Activated B cell treated with CpG ODN at 0.5 μM for 24 hours (primary cell): ENCODE measurements around the gene TIMP2. TPM values are rescaled to one million over a fixed set of nuclear protein-coding genes. Genes with fewer than 3 reads are reported as not detected.

ENCODE experiments used
- ATAC-seq: fragments of 200-7000 bp; cut with Tn5 transposase; one replicate; pipeline ENCODE4 v1.10.0; 2021; ENCODE audit warnings: low read depth, mild to moderate bottlenecking, moderate library complexity
- CTCF ChIA-PET: fragments of 350-600 bp; sonication (Branson Sonifier 250); formaldehyde crosslinking; loops from one replicate; lab custom pipeline; 2021; ENCODE audit warnings: antibody characterized with exemption; lab: Charles Lee
- POLR2A ChIA-PET: fragments of 350-600 bp; sonication (Branson Sonifier 250); formaldehyde crosslinking; loops from one replicate; lab custom pipeline; 2021; ENCODE audit warnings: antibody characterized with exemption; lab: Charles Lee
- DNase-seq: peaks from one replicate; pipeline ENCODE4 v3.0.0; 2022
- H3K27ac Mint-ChIP-seq: one replicate; pipeline ENCODE4 v1.8.0; 2020; ENCODE audit warnings: mixed read lengths
- H3K27me3 Mint-ChIP-seq: one replicate; pipeline ENCODE4 v1.8.0; 2021; ENCODE audit warnings: mixed read lengths
- H3K36me3 Mint-ChIP-seq: one replicate; pipeline ENCODE4 v1.8.0; 2021; ENCODE audit warnings: low read depth, mixed read lengths
- H3K4me1 Mint-ChIP-seq: one replicate; pipeline ENCODE4 v1.8.0; 2021; ENCODE audit warnings: mixed read lengths
- H3K4me3 Mint-ChIP-seq: one replicate; pipeline ENCODE4 v1.8.0; 2020; ENCODE audit warnings: mild to moderate bottlenecking, mixed read lengths
- H3K9me3 Mint-ChIP-seq: one replicate; pipeline ENCODE4 v1.8.0; 2020; ENCODE audit warnings: mixed read lengths
- CTCF ChIP-seq: fragments of 200-600 bp; IDR thresholded peaks from one replicate; pipeline ENCODE4 v1.8.0; 2022; ENCODE audit warnings: antibody characterized with exemption, mild to moderate bottlenecking
- intact Hi-C: fragments of 100-400 bp; cut with micrococcal nuclease; formaldehyde crosslinking; loops from one replicate; pipeline ENCODE4 v1.15.1; 2024
- total RNA-seq: library from RNA; stranded (reverse); gene quantifications from 2 replicates; pipeline ENCODE4 v1.2.3, GENCODE V29; 2022

TIMP2 gene
- total RNA-seq, 1 donor from 2014 or later, result 4.2 TPM

DNA sequence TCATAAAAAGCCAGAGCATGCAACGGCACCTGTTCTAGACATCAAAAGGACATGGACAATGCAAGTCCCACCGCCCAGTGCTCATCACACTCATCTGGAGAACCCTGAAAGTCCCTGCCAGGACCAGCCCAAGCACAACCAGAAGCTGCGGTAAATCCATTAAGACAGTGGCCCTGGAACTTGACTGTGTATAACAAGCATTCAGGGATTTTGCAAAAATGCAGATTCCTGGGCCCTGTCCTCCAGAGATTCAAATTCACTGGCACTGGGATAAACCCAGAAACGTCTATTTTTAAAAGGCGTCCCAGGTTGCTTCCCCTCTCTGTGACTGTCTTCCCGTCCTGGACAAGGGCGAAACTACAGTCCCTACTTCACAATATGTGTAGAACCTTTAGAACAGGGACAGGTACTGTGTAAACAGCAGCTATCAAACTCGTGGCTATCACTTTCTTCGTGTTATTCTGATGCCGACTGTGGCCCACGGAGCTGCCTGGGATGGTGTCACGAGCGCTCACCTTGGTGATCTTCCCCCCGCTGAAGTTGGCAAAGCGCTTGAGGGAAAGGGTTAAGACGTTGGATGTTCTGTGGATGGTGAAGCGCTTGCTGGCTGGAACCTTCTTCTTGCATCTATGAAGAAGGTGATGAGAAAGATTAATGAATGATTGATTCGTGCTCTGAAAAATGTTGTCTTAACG is 106.9 kb downstream of the TIMP2 start:
- H3K27ac Mint-ChIP-seq, result peak overlapping the region; percentile 41
- CTCF ChIA-PET, result no interaction called here
- H3K36me3 Mint-ChIP-seq, result peaks cover 91% of the 10 kb centered on the region
- DNase-seq, result no peak
- intact Hi-C loops, result no loop called here
- H3K9me3 Mint-ChIP-seq, result no peaks in the 10 kb centered on the region
- no peaks in the 10 kb centered on the region for H3K27me3 Mint-ChIP-seq
- POLR2A ChIA-PET, result no interaction called here
- H3K4me1 Mint-ChIP-seq, result peaks cover 13% of the 10 kb centered on the region
- no peak for TF ChIP-seq CTCF
- H3K4me3 Mint-ChIP-seq, result no peak overlapping the region
- ATAC-seq, result no peak

- Mint-ChIP-seq H3K27ac (no peak overlapping the region), H3K4me3 (no peak overlapping the region), H3K9me3 (no peaks in the 10 kb centered on the region), H3K27me3 (no peaks in the 10 kb centered on the region), H3K4me1 (peaks cover 13% of the 10 kb centered on the region), H3K36me3 (peaks cover 91% of the 10 kb centered on the region)
- intact Hi-C loops, result no loop called here
- TF ChIP-seq CTCF, result no peak
- no peak for ATAC-seq
- CTCF ChIA-PET, result no interaction called here
- DNase-seq, result no peak
- POLR2A ChIA-PET, result no interaction called here
These were observed 108.1 kb downstream of the TIMP2 start for GRCh38 chr17:78817123-78817522.

DNA sequence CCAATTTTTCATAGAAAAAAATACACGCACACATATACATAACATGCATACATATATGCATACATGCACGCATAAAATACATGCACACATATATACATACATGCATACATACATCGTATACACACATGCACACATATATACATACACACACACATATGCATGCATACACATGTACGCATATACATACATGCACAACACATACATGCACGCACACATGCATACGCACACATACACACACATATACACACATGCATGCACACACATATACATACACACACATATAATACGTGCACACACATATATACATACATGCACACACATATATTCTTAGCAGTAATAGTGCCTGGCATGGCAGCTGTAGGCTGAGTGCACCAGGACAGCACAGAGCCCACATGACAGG is 109.5 kb downstream of the TIMP2 start:
- ATAC-seq (no peak), DNase-seq (no peak)
- no peak overlapping the region for H3K4me3 Mint-ChIP-seq
- no peaks in the 10 kb centered on the region for H3K27me3 Mint-ChIP-seq
- H3K36me3 Mint-ChIP-seq, result peaks cover 90% of the 10 kb centered on the region
- intact Hi-C loops, result no loop called here
- H3K9me3 Mint-ChIP-seq, result no peaks in the 10 kb centered on the region
- H3K27ac Mint-ChIP-seq, result no peak overlapping the region
- no peak for TF ChIP-seq CTCF
- H3K4me1 Mint-ChIP-seq, result peaks cover 13% of the 10 kb centered on the region
- POLR2A ChIA-PET, result no interaction called here
- CTCF ChIA-PET, result no interaction called here

DNA sequence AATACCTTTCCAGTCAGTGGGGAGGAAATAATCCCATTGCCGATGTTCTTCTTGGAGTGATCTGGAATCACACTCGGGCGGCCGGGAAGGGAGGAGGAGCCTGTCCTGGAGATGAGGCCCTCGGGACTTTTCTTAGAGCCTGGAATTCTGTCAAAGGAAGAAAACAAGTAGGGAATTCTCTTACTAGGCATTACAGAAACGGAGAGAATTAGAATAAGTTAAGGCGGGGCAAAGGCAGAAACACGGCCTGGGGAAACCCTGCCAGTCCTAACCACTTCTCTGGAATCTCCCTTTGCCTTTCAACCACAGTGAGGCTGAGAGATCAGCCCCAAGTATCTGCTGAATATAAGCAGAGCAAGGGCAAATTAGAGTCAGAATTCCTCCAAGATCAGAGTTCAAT is 112.3 kb downstream of the TIMP2 start:
- CTCF ChIA-PET, result no interaction called here
- Mint-ChIP-seq H3K4me1 (no peaks in the 10 kb centered on the region), H3K4me3 (no peak overlapping the region), H3K27ac (no peak overlapping the region), H3K9me3 (no peaks in the 10 kb centered on the region), H3K27me3 (no peaks in the 10 kb centered on the region), H3K36me3 (peaks cover 91% of the 10 kb centered on the region)
- DNase-seq, result no peak
- TF ChIP-seq CTCF, result no peak
- POLR2A ChIA-PET, result no interaction called here
- ATAC-seq, result no peak
- intact Hi-C loops, result no loop called here

GRCh38 chr17:78808163-78808562 is 117.0 kb downstream of the TIMP2 start:
- no peak overlapping the region for H3K4me3 Mint-ChIP-seq
- H3K9me3 Mint-ChIP-seq, result no peaks in the 10 kb centered on the region
- H3K4me1 Mint-ChIP-seq, result peaks cover 14% of the 10 kb centered on the region
- no peak for ATAC-seq
- DNase-seq, result no peak
- ChIA-PET CTCF (no interaction called here), POLR2A (no interaction called here)
- TF ChIP-seq CTCF, result no peak
- peaks cover 90% of the 10 kb centered on the region for H3K36me3 Mint-ChIP-seq
- no peaks in the 10 kb centered on the region for H3K27me3 Mint-ChIP-seq
- intact Hi-C loops, result no loop called here
- H3K27ac Mint-ChIP-seq, result no peak overlapping the region
